ENCODE results near the gene ANKRD49.

DNA sequence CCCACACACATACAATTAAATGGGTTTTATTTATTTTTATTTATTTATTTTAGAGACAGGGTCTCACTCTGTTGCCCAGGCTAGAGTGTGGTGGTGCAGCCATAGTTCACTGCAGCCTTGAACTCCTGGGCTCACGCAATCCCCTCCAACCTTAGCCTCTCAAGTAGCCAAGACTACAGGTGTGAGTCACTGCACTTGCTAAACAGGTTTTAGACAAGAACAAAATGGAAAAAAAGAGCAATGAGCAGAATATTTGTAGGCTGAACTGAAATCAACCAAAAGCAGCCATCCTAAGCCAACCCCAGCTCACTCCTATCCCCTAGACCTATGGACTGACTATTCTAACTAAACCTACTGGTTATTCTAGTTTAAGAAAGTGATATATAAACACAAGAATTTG is 37.9 kb upstream of the ANKRD49 start:
- TF ChIP-seq CHD1 (IDR thresholded peaks at IDR 0.05; ENCODE audit: low read depth, low read length) (no peak), POLR2A (IDR thresholded peaks at IDR 0.05; ENCODE audit: low read depth, low read length) (no peak), SMC3 (IDR thresholded peaks at IDR 0.05; ENCODE audit: low read depth, low read length) (no peak), RAD21 (IDR thresholded peaks at IDR 0.05; ENCODE audit: low read length) (no peak), MXI1 (IDR thresholded peaks at IDR 0.05; ENCODE audit: borderline replicate concordance, low read depth, low read length) (no peak), FOS (IDR thresholded peaks at IDR 0.05; ENCODE audit: low read depth, low read length) (no peak)
- TF ChIP-seq, protein P1, sequence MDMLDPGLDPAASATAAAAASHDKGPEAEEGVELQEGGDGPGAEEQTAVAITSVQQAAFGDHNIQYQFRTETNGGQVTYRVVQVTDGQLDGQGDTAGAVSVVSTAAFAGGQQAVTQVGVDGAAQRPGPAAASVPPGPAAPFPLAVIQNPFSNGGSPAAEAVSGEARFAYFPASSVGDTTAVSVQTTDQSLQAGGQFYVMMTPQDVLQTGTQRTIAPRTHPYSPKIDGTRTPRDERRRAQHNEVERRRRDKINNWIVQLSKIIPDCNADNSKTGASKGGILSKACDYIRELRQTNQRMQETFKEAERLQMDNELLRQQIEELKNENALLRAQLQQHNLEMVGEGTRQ (IDR thresholded peaks at IDR 0.05; ENCODE audit: low read depth, low read length): no peak
- TF ChIP-seq, protein P2, sequence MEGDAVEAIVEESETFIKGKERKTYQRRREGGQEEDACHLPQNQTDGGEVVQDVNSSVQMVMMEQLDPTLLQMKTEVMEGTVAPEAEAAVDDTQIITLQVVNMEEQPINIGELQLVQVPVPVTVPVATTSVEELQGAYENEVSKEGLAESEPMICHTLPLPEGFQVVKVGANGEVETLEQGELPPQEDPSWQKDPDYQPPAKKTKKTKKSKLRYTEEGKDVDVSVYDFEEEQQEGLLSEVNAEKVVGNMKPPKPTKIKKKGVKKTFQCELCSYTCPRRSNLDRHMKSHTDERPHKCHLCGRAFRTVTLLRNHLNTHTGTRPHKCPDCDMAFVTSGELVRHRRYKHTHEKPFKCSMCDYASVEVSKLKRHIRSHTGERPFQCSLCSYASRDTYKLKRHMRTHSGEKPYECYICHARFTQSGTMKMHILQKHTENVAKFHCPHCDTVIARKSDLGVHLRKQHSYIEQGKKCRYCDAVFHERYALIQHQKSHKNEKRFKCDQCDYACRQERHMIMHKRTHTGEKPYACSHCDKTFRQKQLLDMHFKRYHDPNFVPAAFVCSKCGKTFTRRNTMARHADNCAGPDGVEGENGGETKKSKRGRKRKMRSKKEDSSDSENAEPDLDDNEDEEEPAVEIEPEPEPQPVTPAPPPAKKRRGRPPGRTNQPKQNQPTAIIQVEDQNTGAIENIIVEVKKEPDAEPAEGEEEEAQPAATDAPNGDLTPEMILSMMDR (conservative IDR thresholded peaks at IDR 0.05; ENCODE audit: low read depth, low read length): no peak

Data from IMR-90 (cell line).